B cell (primary cell): ENCODE results near the gene ATXN2L. TPM values are rescaled to one million over a fixed set of nuclear protein-coding genes. Genes with fewer than 3 reads are reported as not detected.

Source experiments
- ATAC-seq: fragments of 200-7000 bp; cut with Tn5 transposase; one replicate; pipeline ENCODE4 v1.10.0; 2021; ENCODE audit warnings: low read depth, mild to moderate bottlenecking, moderate number of reproducible peaks, moderate library complexity
- CTCF ChIA-PET: fragments of 350-600 bp; sonication (Branson Sonifier 250); formaldehyde crosslinking; loops from one replicate; lab custom pipeline; 2021; ENCODE audit warnings: antibody characterized with exemption, inconsistent platforms; lab: Charles Lee
- POLR2A ChIA-PET: fragments of 350-600 bp; sonication (Branson Sonifier 250); formaldehyde crosslinking; loops from one replicate; lab custom pipeline; 2021; ENCODE audit warnings: antibody characterized with exemption; lab: Charles Lee
- DNase-seq: peaks from one replicate; pipeline ENCODE4 v3.0.0; 2013
- H2AFZ ChIP-seq: 2 replicates; pipeline ENCODE4 v1.6.1; 2012; ENCODE audit warnings: mild to moderate bottlenecking, low read depth, low read length; ENCODE audit not compliant: insufficient read depth, poor library complexity, severe bottlenecking
- H3K27ac ChIP-seq, 2 donors: 1 replicate in 1 of 2; 2 replicates in 1 of 2; pipeline ENCODE4 v1.5.1; 2012 to 2013; ENCODE audit warnings: low read length in 2 of 2, mild to moderate bottlenecking in 2 of 2, moderate library complexity in 1 of 2
- H3K27me3 ChIP-seq, 4 experiments: fragments of 200-600 bp in 1 of 4; sonication (generic) in 1 of 4; replicated peaks in 1 of 4; 1 replicate in 2 of 4; 2 replicates in 2 of 4; pipeline versions ENCODE4 v1.6.1 to v1.7.0; 2013 to 2016; ENCODE audit warnings: low read length in 3 of 4, mild to moderate bottlenecking in 2 of 4, mixed read lengths in 1 of 4, moderate library complexity in 1 of 4; ENCODE audit not compliant: insufficient read depth in 4 of 4, control insufficient read depth in 3 of 4; ENCODE audit errors: control extremely low read depth in 1 of 4
- H3K36me3 ChIP-seq, 2 experiments: replicated peaks in 1 of 2; 1 replicate in 1 of 2; 2 replicates in 1 of 2; pipeline versions ENCODE4 v1.6.1 to v1.7.1; 2013; ENCODE audit warnings: low read length in 1 of 2; ENCODE audit not compliant: insufficient read depth in 2 of 2, control insufficient read depth in 1 of 2; ENCODE audit errors: control extremely low read depth in 1 of 2, extremely low read depth in 1 of 2
- H3K4me1 ChIP-seq, 2 donors: fragments of 200-600 bp in 1 of 2; sonication (generic) in 1 of 2; 1 replicate in 1 of 2; 2 replicates in 1 of 2; pipeline versions ENCODE4 v1.5.1 to v1.6.1; 2013 to 2017; ENCODE audit warnings: low read length in 2 of 2; ENCODE audit not compliant: control insufficient read depth in 2 of 2, insufficient read depth in 2 of 2
- H3K4me2 ChIP-seq: replicated peaks from 2 replicates; pipeline ENCODE3; 2012; ENCODE audit warnings: mild to moderate bottlenecking, low read depth, low read length; ENCODE audit not compliant: poor library complexity, severe bottlenecking
- H3K4me3 ChIP-seq, 5 experiments: fragments of 200-600 bp in 1 of 5; sonication (generic) in 1 of 5; 1 replicate in 3 of 5; 2 replicates in 2 of 5; pipeline versions ENCODE4 v1.5.1 to v1.7.0; 2011 to 2016; ENCODE audit warnings: low read length in 4 of 5, mild to moderate bottlenecking in 4 of 5, low read depth in 2 of 5, control low read depth in 1 of 5, moderate library complexity in 1 of 5; ENCODE audit not compliant: insufficient read depth in 1 of 5; ENCODE audit errors: control extremely low read depth in 1 of 5, extremely low read depth in 1 of 5
- H3K79me2 ChIP-seq: fragments of 200-600 bp; sonication (generic); one replicate; pipeline ENCODE4 v1.6.0; 2016; ENCODE audit warnings: low read length; ENCODE audit not compliant: control insufficient read depth, insufficient read depth
- H3K9ac ChIP-seq: fragments of 200-600 bp; sonication (generic); 2 replicates; pipeline ENCODE4 v1.6.1; 2017; ENCODE audit warnings: mild to moderate bottlenecking, low read length, moderate library complexity
- H3K9me3 ChIP-seq, 3 donors: one replicate each; pipeline versions ENCODE4 v1.6.1 to v1.7.1; 2013; ENCODE audit warnings: low read length in 2 of 3; ENCODE audit not compliant: control insufficient read depth in 2 of 3, insufficient read depth in 1 of 3; ENCODE audit errors: control extremely low read depth in 1 of 3
- H4K20me1 ChIP-seq: 2 replicates; pipeline ENCODE4 v1.6.0; 2012; ENCODE audit warnings: mild to moderate bottlenecking, low read length; ENCODE audit not compliant: insufficient read depth, control insufficient read depth, poor library complexity, severe bottlenecking
- H3K27ac Mint-ChIP-seq: one replicate; pipeline ENCODE4 v1.8.0; 2021; ENCODE audit warnings: mixed read lengths
- H3K27me3 Mint-ChIP-seq: one replicate; pipeline ENCODE4 v1.8.0; 2021; ENCODE audit warnings: mixed read lengths
- H3K4me1 Mint-ChIP-seq: one replicate; pipeline ENCODE4 v1.8.0; 2021; ENCODE audit warnings: mixed read lengths
- H3K4me3 Mint-ChIP-seq: one replicate; pipeline ENCODE4 v1.8.0; 2021; ENCODE audit warnings: mixed read lengths
- H3K9me3 Mint-ChIP-seq: one replicate; pipeline ENCODE4 v1.8.0; 2022; ENCODE audit warnings: mixed read lengths; ENCODE audit not compliant: insufficient read depth
- EZH2 ChIP-seq: IDR thresholded peaks from 2 replicates; pipeline ENCODE4 v1.6.1; 2012; ENCODE audit warnings: borderline replicate concordance, low read depth, mild to moderate bottlenecking, moderate library complexity, low read length; ENCODE audit not compliant: insufficient read depth, poor library complexity, severe bottlenecking
- WGBS: methylation state at CpG from one replicate; pipeline ENCODE4 v1.1.5; 2013; ENCODE audit warnings: missing lambda C conversion rate; ENCODE audit not compliant: insufficient coverage; 5-methylcytosine and 5-hydroxymethylcytosine counted together
- intact Hi-C: fragments of 100-400 bp; cut with micrococcal nuclease; formaldehyde crosslinking; loops from one replicate; pipeline ENCODE4 v1.10.0; 2022
- polyA plus RNA-seq: library from polyadenylated mRNA; depleted of rRNA; stranded (reverse); fragments of >200 nt; gene quantifications from 2 replicates; pipeline ENCODE4 v1.2.3, GENCODE V29; 2012
- total RNA-seq, 2 donors: library from RNA; stranded (reverse); fragments of 120-200 nt in 1 of 2; gene quantifications; 1 replicate in 1 of 2; 2 replicates in 1 of 2; pipeline versions ENCODE4 v1.2.3 to v1.2.4, GENCODE V29; 2013 to 2022
- TF ChIP-seq, protein P1 (sequence below): fragments of 200-600 bp; IDR thresholded peaks from one replicate; pipeline ENCODE4 v1.8.0; 2022; ENCODE audit warnings: antibody characterized with exemption, mild to moderate bottlenecking

Gene ATXN2L
- total and polyA plus RNA-seq, 2 donors (not counting 1 experiment from before 2014, with no cell fraction given) = 157 to 289 TPM

DNA sequence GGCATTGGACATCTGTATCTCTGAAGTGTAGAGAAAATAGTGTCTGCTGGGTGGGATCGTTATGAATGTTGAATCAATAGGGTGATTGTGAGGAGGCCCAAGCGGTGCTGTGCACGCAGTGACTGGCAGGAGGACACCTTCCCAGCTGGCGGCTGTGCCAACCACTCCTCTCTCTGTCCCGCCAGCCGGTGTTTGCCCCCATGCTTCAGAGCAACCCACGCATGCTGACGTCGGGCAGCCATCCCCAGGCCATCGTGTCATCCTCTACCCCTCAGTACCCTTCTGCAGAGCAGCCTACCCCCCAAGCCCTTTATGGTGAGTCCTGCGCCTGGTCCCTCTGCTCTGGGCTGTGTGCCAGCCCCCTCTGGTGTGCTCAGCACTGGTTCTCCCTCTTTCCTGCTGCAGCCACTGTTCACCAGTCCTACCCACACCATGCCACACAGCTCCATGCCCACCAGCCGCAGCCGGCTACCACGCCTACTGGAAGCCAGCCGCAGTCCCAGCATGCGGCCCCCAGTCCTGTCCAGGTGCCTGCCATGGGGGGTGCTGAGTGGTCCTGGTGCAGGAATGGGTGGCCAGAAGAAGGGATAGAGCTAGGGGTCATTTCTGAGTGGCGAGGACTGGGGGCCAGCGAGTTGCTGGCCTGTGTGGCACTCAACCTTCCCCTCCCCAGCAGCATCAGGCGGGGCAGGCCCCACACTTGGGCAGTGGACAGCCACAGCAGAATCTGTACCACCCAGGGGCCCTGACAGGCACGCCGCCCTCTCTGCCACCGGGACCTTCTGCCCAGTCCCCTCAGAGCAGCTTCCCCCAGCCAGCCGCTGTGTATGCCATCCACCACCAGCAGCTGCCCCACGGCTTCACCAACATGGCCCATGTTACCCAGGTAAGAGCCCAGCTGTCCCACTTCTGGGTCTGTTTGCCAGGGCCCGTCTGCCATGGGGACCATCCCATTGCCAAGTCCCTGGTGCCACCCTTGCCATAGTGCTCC, 12.4 kb downstream of the ATXN2L start:
- Histone ChIP-seq H3K27me3 (no peaks in the 10 kb centered on the region), H3K4me2 (no peak overlapping the region), H3K27ac (no peak overlapping the region), H4K20me1 (peaks cover 63% of the 10 kb centered on the region), H3K9ac (no peak overlapping the region), H3K4me1 (no peaks in the 10 kb centered on the region), H2AFZ (no peak overlapping the region), H3K9me3 (no peaks in the 10 kb centered on the region), H3K4me3 (no peak overlapping the region), H3K36me3 (peaks cover 2 to 75% of the 10 kb centered on the region in 2 experiments), H3K79me2 (peaks cover 35% of the 10 kb centered on the region)
- Mint-ChIP-seq H3K9me3 (no peaks in the 10 kb centered on the region), H3K27ac (no peak overlapping the region), H3K4me3 (no peak overlapping the region), H3K27me3 (no peaks in the 10 kb centered on the region), H3K4me1 (no peaks in the 10 kb centered on the region)
- TF ChIP-seq, protein P1, sequence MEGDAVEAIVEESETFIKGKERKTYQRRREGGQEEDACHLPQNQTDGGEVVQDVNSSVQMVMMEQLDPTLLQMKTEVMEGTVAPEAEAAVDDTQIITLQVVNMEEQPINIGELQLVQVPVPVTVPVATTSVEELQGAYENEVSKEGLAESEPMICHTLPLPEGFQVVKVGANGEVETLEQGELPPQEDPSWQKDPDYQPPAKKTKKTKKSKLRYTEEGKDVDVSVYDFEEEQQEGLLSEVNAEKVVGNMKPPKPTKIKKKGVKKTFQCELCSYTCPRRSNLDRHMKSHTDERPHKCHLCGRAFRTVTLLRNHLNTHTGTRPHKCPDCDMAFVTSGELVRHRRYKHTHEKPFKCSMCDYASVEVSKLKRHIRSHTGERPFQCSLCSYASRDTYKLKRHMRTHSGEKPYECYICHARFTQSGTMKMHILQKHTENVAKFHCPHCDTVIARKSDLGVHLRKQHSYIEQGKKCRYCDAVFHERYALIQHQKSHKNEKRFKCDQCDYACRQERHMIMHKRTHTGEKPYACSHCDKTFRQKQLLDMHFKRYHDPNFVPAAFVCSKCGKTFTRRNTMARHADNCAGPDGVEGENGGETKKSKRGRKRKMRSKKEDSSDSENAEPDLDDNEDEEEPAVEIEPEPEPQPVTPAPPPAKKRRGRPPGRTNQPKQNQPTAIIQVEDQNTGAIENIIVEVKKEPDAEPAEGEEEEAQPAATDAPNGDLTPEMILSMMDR = no peak
- no peak for TF ChIP-seq EZH2
- CTCF ChIA-PET = no interaction called here
- POLR2A ChIA-PET = no interaction called here
- intact Hi-C loops = no loop called here
- DNase-seq (no peak), ATAC-seq (no peak)
- WGBS = 98% methylated on average over 20 of the region's 25 CpGs
